ENCODE data around the gene TMEM14A. TPM values are rescaled to one million over a fixed set of nuclear protein-coding genes. Genes with fewer than 3 reads are reported as not detected.

Gene TMEM14A
- total RNA-seq, 1 experiment from 2014 or later, result 7.3 TPM

GRCh38 chr6:52636830-52637229 lies 34.1 kb upstream of the TMEM14A start:
- Histone ChIP-seq H3K23ac (ENCODE audit: insufficient read length, low read depth, low read length) (no peak overlapping the region), H3K9ac (ENCODE audit: extremely low read depth, insufficient read length, low read length) (no peak overlapping the region), H3K4ac (ENCODE audit: low read depth, low read length) (no peak overlapping the region), H4K8ac (replicated peaks; ENCODE audit: insufficient read length, low read depth, low read length) (no peak overlapping the region), H2BK12ac (ENCODE audit: insufficient read length, low read depth, low read length) (no peak overlapping the region), H2AK5ac (ENCODE audit: insufficient read length, low read length) (no peak overlapping the region), H3K56ac (ENCODE audit: insufficient read length, low read depth, low read length) (no peak overlapping the region), H3K79me1 (ENCODE audit: insufficient read depth, low read depth, low read length, poor library complexity, severe bottlenecking) (no peaks in the 10 kb centered on the region), H4K5ac (ENCODE audit: insufficient read length, low read depth, low read length) (no peak overlapping the region), H3K27me3 (ENCODE audit: insufficient read depth, low read length) (no peaks in the 10 kb centered on the region), H3K14ac (ENCODE audit: insufficient read depth, low read length) (no peak overlapping the region), H2BK15ac (ENCODE audit: low read depth, low read length) (no peak overlapping the region), H3K9me3 (ENCODE audit: control insufficient read depth, low read depth, low read length) (no peaks in the 10 kb centered on the region), H2AFZ (ENCODE audit: low read length) (no peak overlapping the region), H3K27ac (ENCODE audit: insufficient read length, low read depth, low read length) (no peak overlapping the region), H3K23me2 (ENCODE audit: insufficient read length, low read depth, low read length, poor library complexity, severe bottlenecking) (no peaks in the 10 kb centered on the region), H3K4me1 (ENCODE audit: insufficient read depth, low read length) (no peaks in the 10 kb centered on the region), H3T11ph (ENCODE audit: low read length) (no peak overlapping the region), H3K79me2 (ENCODE audit: insufficient read depth, low read length) (no peaks in the 10 kb centered on the region), H3K18ac (ENCODE audit: insufficient read length, low read depth, low read length) (no peak overlapping the region), H4K91ac (ENCODE audit: insufficient read length, low read depth, low read length) (no peak overlapping the region), H2BK5ac (ENCODE audit: insufficient read length, low read length) (no peak overlapping the region), H2BK20ac (ENCODE audit: low read depth, low read length, poor library complexity, severe bottlenecking) (no peak overlapping the region), H2BK120ac (ENCODE audit: low read depth, low read length, poor library complexity, severe bottlenecking) (no peak overlapping the region), H4K20me1 (ENCODE audit: control insufficient read depth, insufficient read depth, insufficient read length) (no peaks in the 10 kb centered on the region), H3K4me2 (ENCODE audit: insufficient read depth, insufficient read length, low read length) (no peak overlapping the region)
- no peak for TF ChIP-seq CTCF (conservative IDR thresholded peaks at IDR 0.05)
- Mint-ChIP-seq H3K36me3 (ENCODE audit: insufficient read depth in 1 of 3, low read depth in 3 of 3) (no peaks in the 10 kb centered on the region), H3K9me3 (no peaks in the 10 kb centered on the region), H3K4me1 (peaks cover 13 to 17% of the 10 kb centered on the region in 2 experiments), H3K27ac (no peak overlapping the region), H3K4me3 (no peak overlapping the region), H3K27me3 (ENCODE audit: low read depth) (no peaks in the 10 kb centered on the region)
- WGBS (ENCODE audit: extremely low coverage, insufficient read length, low lambda C conversion rate), result no CpG with 5 or more reads among the region's 2 CpGs
- no peak for DNase-seq
